Ramos (cell line): ENCODE results near the gene LINC01488.

Source experiments
- in situ Hi-C: fragments of 300-500 bp; cut with MboI; formaldehyde crosslinking; loops from one replicate; pipeline ENCODE4 v1.14.3; 2022; ENCODE audit warnings: low sequenced_read_pairs; ENCODE audit not compliant: unreplicated experiment

Gene LINC01488

GRCh38 chr11:69444381-69445130 is 36.9 kb upstream of the LINC01488 start:
- in situ Hi-C loops: no loop called here

GRCh38 chr11:69445131-69445470 is 36.4 kb upstream of the LINC01488 start:
- in situ Hi-C loops: no loop called here

GRCh38 chr11:69446108-69446507 is 35.4 kb upstream of the LINC01488 start:
- in situ Hi-C loops: no loop called here

- in situ Hi-C loops: no loop called here
Measured at GRCh38 chr11:69447786-69448185, 33.7 kb upstream of the LINC01488 start.

DNA sequence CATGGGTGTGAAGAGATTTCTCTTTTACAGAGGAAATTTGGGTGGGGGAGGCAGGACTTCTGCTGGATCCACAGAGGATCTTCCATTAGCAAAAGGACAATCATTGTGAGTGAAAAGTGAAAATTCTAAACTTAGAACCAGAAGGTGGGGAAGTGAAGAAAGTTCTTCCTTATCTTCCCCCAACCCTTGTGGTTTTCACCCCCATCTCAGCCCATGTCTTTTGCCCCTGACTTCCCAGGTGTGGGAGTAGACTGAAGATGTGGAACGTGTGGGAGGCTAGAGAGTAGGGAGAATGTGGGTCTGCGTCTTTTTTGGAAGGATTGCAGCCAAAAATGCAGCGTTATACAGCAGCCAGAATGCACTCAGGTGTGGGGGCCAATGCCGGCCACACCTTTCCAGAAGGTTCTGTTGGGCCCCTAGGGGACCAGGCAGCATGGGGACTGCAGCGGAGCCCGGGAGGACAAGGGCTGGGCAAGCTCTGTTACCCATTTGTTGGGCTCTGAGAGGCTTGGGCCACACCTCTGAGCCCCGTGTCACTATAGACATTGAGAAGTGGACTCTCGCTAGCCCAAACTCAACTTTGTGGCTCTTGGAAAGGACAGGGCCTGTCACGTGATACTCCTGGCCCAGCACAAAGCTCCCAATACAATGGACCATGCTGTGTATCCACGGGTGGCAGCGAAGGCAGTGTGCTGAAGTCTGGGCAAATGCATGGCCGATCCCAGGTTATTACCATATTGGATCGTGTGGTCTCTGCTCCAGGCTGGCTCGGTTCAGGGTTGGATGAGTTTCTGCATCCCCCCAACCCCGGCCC is 32.8 kb upstream of the LINC01488 start:
- in situ Hi-C loops: no loop called here

GRCh38 chr11:69449320-69450063 is 32.0 kb upstream of the LINC01488 start:
- in situ Hi-C loops: no loop called here

DNA sequence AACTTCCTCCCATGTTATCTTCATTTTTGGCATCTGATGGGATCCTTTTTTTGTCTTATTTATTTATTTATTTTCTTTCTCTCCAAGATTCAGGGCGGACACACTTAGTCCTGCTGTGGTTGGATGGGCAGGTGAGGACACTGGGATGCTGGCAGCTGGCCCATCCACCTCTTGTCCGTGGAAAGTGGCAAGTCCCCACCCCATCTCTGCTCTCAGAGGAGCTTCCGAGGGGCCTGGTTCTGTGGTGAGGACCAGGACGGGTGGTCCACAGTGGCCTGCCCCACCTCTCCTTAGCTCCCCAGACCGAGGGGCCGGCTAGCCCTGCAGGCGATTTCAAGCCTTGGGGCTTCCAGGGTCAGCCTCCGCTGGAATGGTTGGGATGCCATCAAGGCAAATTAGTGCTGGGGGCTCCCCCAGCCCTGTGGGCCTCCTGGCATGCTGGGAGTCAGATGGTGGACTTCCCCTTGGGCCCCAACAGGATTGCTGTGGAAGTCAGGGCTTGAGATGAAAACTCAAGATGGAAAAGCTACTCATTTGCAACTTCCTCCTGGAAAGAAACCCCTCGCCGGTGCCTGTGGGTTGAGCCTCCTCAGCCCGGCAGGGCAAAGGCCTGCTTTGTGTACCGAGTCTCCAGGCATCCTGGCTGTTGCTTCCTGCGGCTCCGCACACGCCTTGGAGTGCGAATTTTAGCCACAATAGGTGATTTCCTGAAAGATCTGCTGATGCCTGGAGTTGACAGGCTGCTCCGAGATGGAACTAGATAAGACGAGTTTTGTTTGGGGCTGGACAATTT is 31.2 kb upstream of the LINC01488 start:
- in situ Hi-C loops: no loop called here

- in situ Hi-C loops: no loop called here
Measured at GRCh38 chr11:69450857-69451220, 30.6 kb upstream of the LINC01488 start.

GRCh38 chr11:69451289-69451688 is 30.2 kb upstream of the LINC01488 start:
- in situ Hi-C loops: no loop called here

DNA sequence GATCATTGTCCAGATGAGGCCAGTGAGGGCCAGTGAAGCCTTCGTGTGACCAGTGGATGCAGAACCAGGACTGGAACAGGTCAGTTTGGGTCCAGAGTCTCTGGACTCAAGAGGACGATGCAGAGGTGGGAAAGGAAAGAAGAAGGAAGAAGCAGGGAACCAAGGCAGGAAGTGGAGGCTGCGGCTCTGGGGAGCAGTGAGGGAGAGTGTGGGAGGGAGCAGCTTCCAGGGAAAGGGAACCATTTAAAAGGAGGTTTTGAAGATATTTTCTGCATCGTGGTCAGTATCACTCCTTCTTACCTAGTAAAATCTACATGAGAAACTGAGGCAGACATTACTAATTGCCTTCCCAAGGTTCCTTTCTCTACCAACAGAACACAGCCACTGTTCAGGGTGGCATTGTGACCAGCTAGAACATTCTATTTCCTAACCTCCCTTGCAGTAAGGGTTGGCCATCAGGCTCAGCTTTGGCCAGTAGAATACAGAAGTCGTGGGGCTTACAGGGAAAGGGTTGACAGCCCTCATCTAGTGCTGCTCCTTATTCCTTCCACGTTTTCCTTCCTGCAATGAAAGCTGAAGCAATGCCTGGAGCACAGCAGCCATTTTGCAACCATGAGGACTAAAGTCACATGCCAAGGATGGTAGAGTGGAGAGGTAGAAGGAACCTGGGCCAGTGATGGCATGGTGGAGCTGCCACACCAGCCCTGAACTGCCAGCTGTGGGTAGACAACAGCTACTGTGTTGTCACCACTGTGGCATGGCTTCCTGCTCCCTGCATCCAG is 29.1 kb upstream of the LINC01488 start:
- in situ Hi-C loops: no loop called here

DNA sequence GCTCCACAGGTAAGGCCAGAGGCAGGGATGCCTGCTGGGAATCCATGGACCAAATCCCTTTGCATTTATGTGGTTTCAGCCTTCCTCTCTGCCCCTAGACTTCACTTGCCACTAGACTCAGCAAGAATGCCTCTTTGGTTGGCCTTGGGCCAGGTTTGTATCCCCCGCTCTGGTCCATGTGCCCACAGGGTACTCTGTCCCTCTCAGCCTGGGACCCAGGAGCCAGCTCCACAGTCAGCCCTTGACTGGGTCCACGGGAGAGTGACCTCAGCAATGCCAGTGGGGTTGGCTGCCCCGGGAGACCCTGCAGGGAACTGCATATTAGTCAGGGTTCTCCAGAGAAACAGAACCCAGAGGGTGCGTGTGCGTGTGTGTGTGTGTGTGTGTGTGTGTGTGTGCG is 28.3 kb upstream of the LINC01488 start:
- in situ Hi-C loops: no loop called here

DNA sequence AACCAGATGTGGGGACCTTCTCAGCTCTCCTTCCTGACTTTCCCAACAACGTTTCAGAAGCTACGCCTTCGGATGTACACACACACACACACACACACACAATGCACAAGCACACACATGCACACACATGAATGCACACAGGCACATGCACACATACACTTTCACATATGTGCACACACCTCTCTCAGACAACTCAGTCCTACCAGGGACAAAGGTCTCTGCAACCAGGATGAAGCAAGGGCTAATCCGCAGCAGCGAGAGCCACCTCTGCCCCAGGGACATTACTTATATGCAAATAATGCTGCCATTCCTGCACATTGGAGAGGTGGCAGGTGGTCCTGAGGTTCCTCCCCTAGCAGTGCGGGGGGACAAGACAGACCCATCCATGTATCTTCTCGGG is 27.4 kb upstream of the LINC01488 start:
- in situ Hi-C loops: no loop called here

- in situ Hi-C loops: no loop called here
Measured at GRCh38 chr11:69455969-69456368, 25.5 kb upstream of the LINC01488 start.

- in situ Hi-C loops: no loop called here
Measured at GRCh38 chr11:69456712-69457111, 24.8 kb upstream of the LINC01488 start.

DNA sequence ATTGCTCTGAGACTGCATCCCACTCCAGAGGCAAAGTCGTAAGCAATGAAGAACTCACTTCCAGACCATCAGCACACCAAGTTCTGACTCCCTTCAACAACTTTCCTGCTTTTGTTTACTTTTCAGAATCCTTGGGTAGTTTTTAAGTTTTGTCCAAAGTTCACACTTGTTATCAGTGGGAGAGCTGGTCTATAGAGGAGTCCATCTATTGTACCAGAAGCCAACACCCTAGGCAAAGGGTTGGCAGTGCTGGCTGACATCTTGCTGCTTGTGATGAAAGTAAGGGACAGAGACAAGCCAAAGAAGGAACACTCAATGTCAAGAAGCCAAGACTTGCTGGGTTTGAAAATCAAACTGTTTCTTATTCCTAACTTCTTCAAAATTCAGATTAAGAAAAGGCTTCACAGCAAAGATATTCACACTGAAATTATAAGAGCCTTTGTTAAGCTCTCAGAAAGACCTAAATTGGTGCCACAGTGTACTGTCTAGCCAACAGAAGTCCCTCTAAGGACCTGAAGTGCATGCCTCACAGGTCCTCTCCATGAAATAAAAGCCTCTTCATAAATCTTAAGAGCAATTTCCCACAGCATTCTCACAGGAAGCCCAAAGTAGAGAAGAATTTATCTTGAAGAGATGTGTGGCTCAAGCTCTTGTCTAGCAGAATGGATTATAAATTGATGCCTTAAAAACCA is 21.5 kb upstream of the LINC01488 start:
- in situ Hi-C loops: no loop called here

GRCh38 chr11:69460540-69461257 is 20.8 kb upstream of the LINC01488 start:
- in situ Hi-C loops: no loop called here

DNA sequence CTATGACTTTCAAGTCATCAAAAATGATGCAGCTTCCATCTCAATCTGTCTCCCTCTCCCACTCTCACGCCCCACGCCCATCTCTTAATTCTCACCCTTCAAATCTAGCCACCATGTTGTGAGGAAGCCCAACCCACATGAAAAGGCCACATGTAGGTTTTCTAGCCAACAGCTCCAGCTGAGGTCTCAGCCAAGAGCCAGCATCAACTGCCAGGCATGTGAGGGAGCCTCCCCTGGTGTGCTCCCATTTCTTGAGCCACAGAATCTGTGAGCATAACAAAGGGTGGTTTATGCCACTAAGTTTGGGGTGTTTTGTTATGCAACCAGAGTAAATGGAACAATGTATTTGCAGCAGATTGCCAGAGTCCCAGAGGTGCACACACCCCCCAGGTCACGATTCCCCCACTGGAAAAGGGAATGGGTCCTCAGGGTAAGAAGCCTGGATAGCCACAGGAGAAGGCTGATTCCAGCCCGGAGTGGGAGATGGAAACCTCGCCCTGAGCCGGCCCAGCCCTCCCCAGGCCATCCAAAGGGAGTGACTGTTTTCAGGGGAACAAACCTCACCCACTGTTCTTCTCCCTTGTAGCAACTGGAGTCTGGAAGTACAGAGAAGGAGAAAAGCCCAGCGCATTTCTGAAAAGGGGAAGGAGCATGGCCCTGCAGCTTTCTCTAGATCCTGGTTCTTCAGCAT is 20.0 kb upstream of the LINC01488 start:
- in situ Hi-C loops: no loop called here
